Right ventricle myocardium superior (tissue), 1 donor: ENCODE data around the gene SHQ1. TPM values are rescaled to one million over a fixed set of nuclear protein-coding genes. Genes with fewer than 3 reads are reported as not detected.

Source experiments
- total RNA-seq: library from RNA; stranded (reverse); fragmentation: NEBNext Ultra II Directional; extraction: Animal tissue kit (Norgen Biotek cat#: 25700); gene quantifications from one replicate; pipeline ENCODE4 v1.2.1, GENCODE V29; 2021
- donor health status: DM: no; HTN: yes; CAD: no; lungs with severe emphysema.

Gene SHQ1
- total RNA-seq, 1 donor from 2014 or later = 15.1 TPM

Other genes starting within 250 kb of the SHQ1 start
- gene GXYLT2, start 39.6 kb upstream of the SHQ1 start, total RNA-seq = 10.2 TPM
- 58.6 TPM for gene PPP4R2, start 148.4 kb upstream of the SHQ1 start, total RNA-seq
- gene EBLN2, start 213.2 kb upstream of the SHQ1 start, total RNA-seq = 1.2 TPM